Activated naive CD4-positive, alpha-beta T cell treated with anti-CD3 and anti-CD28 coated beads, Interleukin-2, amount 50 U/mL, for 16 hours (primary cell): ENCODE data around the gene FGFR2.

Experiments used
- DNase-seq: peaks from one replicate; pipeline ENCODE4 v3.0.0-alpha.2; 2020

FGFR2 gene

GRCh38 chr10:121609426-121610380, 11.5 kb upstream of the FGFR2 start:
- DNase-seq, result no peak

GRCh38 chr10:121608469-121609190, 10.4 kb upstream of the FGFR2 start:
- DNase-seq, result no peak

- DNase-seq, result no peak
These were observed 9.2 kb upstream of the FGFR2 start for GRCh38 chr10:121607310-121608055.

GRCh38 chr10:121605708-121606107, 7.5 kb upstream of the FGFR2 start:
- DNase-seq, result no peak

- no peak for DNase-seq
These were observed 3.2 kb upstream of the FGFR2 start for GRCh38 chr10:121601458-121601857.

GRCh38 chr10:121600611-121601010, 2.4 kb upstream of the FGFR2 start:
- no peak for DNase-seq

GRCh38 chr10:121599947-121600346, 1.7 kb upstream of the FGFR2 start:
- no peak for DNase-seq

- DNase-seq, result no peak
These were observed 561 bp downstream of the FGFR2 start for GRCh38 chr10:121597504-121598262.

- no peak for DNase-seq
These were observed 1.3 kb downstream of the FGFR2 start for GRCh38 chr10:121596689-121597503.

GRCh38 chr10:121595806-121596688, 2.2 kb downstream of the FGFR2 start:
- no peak for DNase-seq

GRCh38 chr10:121595351-121595805, 2.9 kb downstream of the FGFR2 start:
- no peak for DNase-seq

GRCh38 chr10:121594623-121595350, 3.5 kb downstream of the FGFR2 start:
- no peak for DNase-seq

GRCh38 chr10:121594076-121594475, 4.2 kb downstream of the FGFR2 start:
- no peak for DNase-seq

- DNase-seq, result no peak
These were observed 4.8 kb downstream of the FGFR2 start for GRCh38 chr10:121593281-121594075.

- DNase-seq, result no peak
These were observed 5.9 kb downstream of the FGFR2 start for GRCh38 chr10:121592155-121592890.

GRCh38 chr10:121591186-121591585, 7.1 kb downstream of the FGFR2 start:
- no peak for DNase-seq

- DNase-seq, result no peak
These were observed 7.5 kb downstream of the FGFR2 start for GRCh38 chr10:121590772-121591171.

GRCh38 chr10:121589553-121589952, 8.7 kb downstream of the FGFR2 start:
- no peak for DNase-seq
